Stimulated activated CD4-positive, alpha-beta T cell treated with anti-CD3 and anti-CD28 coated beads, TNF-alpha, amount 100 ng/mL, for 1 hour (primary cell): ENCODE data around the gene GAB4.

ENCODE experiments used
- DNase-seq, 3 donors: peaks; one replicate each; pipeline ENCODE4 v3.0.0-alpha.2; 2020; ENCODE audit warnings: low read depth in 3 of 3, low spot score in 1 of 3

Gene GAB4

GRCh38 chr22:16989915-16990314 lies 18.1 kb downstream of the GAB4 start:
- DNase-seq, result no peak

- DNase-seq, result no peak
These were observed 19.8 kb downstream of the GAB4 start for GRCh38 chr22:16988257-16988656.

GRCh38 chr22:16987822-16988221 lies 20.2 kb downstream of the GAB4 start:
- DNase-seq, result no peak

- no peak for DNase-seq
These were observed 32.7 kb downstream of the GAB4 start for GRCh38 chr22:16975155-16975885.

GRCh38 chr22:16974298-16975084 lies 33.5 kb downstream of the GAB4 start:
- DNase-seq, result no peak

- DNase-seq, result no peak
These were observed 34.3 kb downstream of the GAB4 start for GRCh38 chr22:16973591-16974297.

- no peak for DNase-seq
These were observed 35.7 kb downstream of the GAB4 start for GRCh38 chr22:16972311-16972710.

- no peak for DNase-seq
These were observed 37.6 kb downstream of the GAB4 start for GRCh38 chr22:16970446-16970845.

GRCh38 chr22:16969508-16970327 lies 38.3 kb downstream of the GAB4 start:
- DNase-seq, result no peak

- no peak for DNase-seq
These were observed 39.8 kb downstream of the GAB4 start for GRCh38 chr22:16968218-16968595.

- no peak for DNase-seq
These were observed 40.4 kb downstream of the GAB4 start for GRCh38 chr22:16967453-16968217.

GRCh38 chr22:16966251-16966650 lies 41.8 kb downstream of the GAB4 start:
- DNase-seq, result no peak

GRCh38 chr22:16965560-16965959 lies 42.5 kb downstream of the GAB4 start:
- DNase-seq, result no peak

- no peak for DNase-seq
These were observed 42.9 kb downstream of the GAB4 start for GRCh38 chr22:16965083-16965482.

GRCh38 chr22:16964366-16964765 lies 43.7 kb downstream of the GAB4 start:
- no peak for DNase-seq

GRCh38 chr22:16963189-16963945 lies 44.7 kb downstream of the GAB4 start:
- no peak for DNase-seq

- DNase-seq, result no peak
These were observed 45.5 kb downstream of the GAB4 start for GRCh38 chr22:16962501-16962900.

GRCh38 chr22:16961477-16962186 lies 46.4 kb downstream of the GAB4 start:
- DNase-seq, result no peak

- no peak for DNase-seq
These were observed 47.2 kb downstream of the GAB4 start for GRCh38 chr22:16960884-16961249.
